Jurkat, Clone E6-1 (cell line): ENCODE results near the gene FCMR.

Experiments used
- DNase-seq: peaks from one replicate; pipeline ENCODE4 v3.0.0-alpha.2; 2011; ENCODE audit warnings: low read depth, low spot score
- H3K4me3 ChIP-seq: 2 replicates; pipeline ENCODE4 v1.5.1; 2011; ENCODE audit warnings: mild to moderate bottlenecking, low read length, control low read depth, moderate library complexity

Gene FCMR

GRCh38 chr1:206905295-206906164, 16.2 kb downstream of the FCMR start:
- H3K4me3 ChIP-seq = no peak overlapping the region
- DNase-seq = no peak

- DNase-seq = no peak
- no peak overlapping the region for H3K4me3 ChIP-seq
These were observed 17.2 kb downstream of the FCMR start for GRCh38 chr1:206904423-206905142.

GRCh38 chr1:206903687-206904086, 18.1 kb downstream of the FCMR start:
- DNase-seq = no peak
- no peak overlapping the region for H3K4me3 ChIP-seq

GRCh38 chr1:206902702-206903101, 19.0 kb downstream of the FCMR start:
- H3K4me3 ChIP-seq = no peak overlapping the region
- DNase-seq = no peak

- no peak for DNase-seq
- H3K4me3 ChIP-seq = no peak overlapping the region
These were observed 19.8 kb downstream of the FCMR start for GRCh38 chr1:206901944-206902343.

- no peak overlapping the region for H3K4me3 ChIP-seq
- no peak for DNase-seq
These were observed 21.6 kb downstream of the FCMR start for GRCh38 chr1:206900149-206900548.

GRCh38 chr1:206899717-206900116, 22.0 kb downstream of the FCMR start:
- H3K4me3 ChIP-seq = no peak overlapping the region
- no peak for DNase-seq

GRCh38 chr1:206898915-206899431, 22.8 kb downstream of the FCMR start:
- no peak overlapping the region for H3K4me3 ChIP-seq
- DNase-seq = no peak

- no peak for DNase-seq
- no peak overlapping the region for H3K4me3 ChIP-seq
These were observed 23.4 kb downstream of the FCMR start for GRCh38 chr1:206898089-206898914.

- H3K4me3 ChIP-seq = no peak within 1 kb of the TSS
- no peak for DNase-seq
These were observed 24.6 kb downstream of the FCMR start, which contains the start of gene IL24 for GRCh38 chr1:206897175-206897574. TSS of gene IL24 (plus strand) at chr1:206897443. CDS start at chr1:206897833, 390 bp downstream.

- no peak for DNase-seq
These were observed 25.5 kb downstream of the FCMR start for GRCh38 chr1:206896261-206896660.

GRCh38 chr1:206895837-206896242, 25.9 kb downstream of the FCMR start:
- no peak for DNase-seq
- H3K4me3 ChIP-seq = no peak overlapping the region

More at GRCh38 chr1:206896261-206896660, 25.5 kb downstream of the FCMR start:
- no peak overlapping the region for H3K4me3 ChIP-seq

- no peak overlapping the region for H3K4me3 ChIP-seq
- no peak for DNase-seq
These were observed 26.4 kb downstream of the FCMR start for GRCh38 chr1:206895325-206895724.

GRCh38 chr1:206893380-206893779, 28.4 kb downstream of the FCMR start:
- no peak for DNase-seq

GRCh38 chr1:206892351-206892984, 29.3 kb downstream of the FCMR start:
- H3K4me3 ChIP-seq = no peak overlapping the region
- DNase-seq = no peak

More at GRCh38 chr1:206893380-206893779, 28.4 kb downstream of the FCMR start:
- H3K4me3 ChIP-seq = no peak overlapping the region

- no peak for DNase-seq
- H3K4me3 ChIP-seq = no peak overlapping the region
These were observed 30.3 kb downstream of the FCMR start for GRCh38 chr1:206891412-206891811.

GRCh38 chr1:206890125-206891060, 31.3 kb downstream of the FCMR start:
- no peak for DNase-seq
- H3K4me3 ChIP-seq = no peak overlapping the region

- no peak for DNase-seq
- no peak overlapping the region for H3K4me3 ChIP-seq
These were observed 34.0 kb downstream of the FCMR start for GRCh38 chr1:206887701-206888100.
